ENCODE measurements around the gene FAM98C.

The FAM98C gene

GRCh38 chr19:38445362-38445761 is 42.5 kb downstream of the FAM98C start:
- Mint-ChIP-seq H3K27ac (no peak overlapping the region), H3K4me1 (no peaks in the 10 kb centered on the region), H3K27me3 (peaks cover 1% of the 10 kb centered on the region), H3K36me3 (peaks cover 4% of the 10 kb centered on the region), H3K9me3 (no peaks in the 10 kb centered on the region), H3K4me3 (no peak overlapping the region)

- Mint-ChIP-seq H3K4me1 (no peaks in the 10 kb centered on the region), H3K27me3 (no peaks in the 10 kb centered on the region), H3K4me3 (no peak overlapping the region), H3K9me3 (no peaks in the 10 kb centered on the region), H3K27ac (no peak overlapping the region), H3K36me3 (peaks cover 4% of the 10 kb centered on the region)
Observed at GRCh38 chr19:38448225-38448624, 45.3 kb downstream of the FAM98C start.

DNA sequence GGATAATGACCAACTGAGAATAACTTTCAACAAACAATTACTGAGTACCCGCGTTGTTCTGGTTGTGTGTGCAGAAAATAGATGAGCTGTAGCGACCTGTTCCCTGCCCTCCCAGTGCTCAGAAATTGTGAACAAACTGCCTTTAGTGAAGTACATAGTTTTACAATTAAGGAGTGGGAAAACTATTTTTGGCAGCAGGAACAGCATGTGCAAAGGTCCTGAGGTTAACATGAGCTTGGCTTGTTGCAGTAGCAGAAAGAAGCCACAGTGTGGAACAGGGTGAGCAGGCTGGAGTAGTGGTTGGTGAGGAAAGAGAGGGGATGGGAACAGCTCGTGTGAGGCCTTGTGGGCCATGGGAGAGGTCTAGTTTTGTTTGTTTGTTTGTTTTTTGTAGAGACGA is 46.6 kb downstream of the FAM98C start:
- H3K4me1 Mint-ChIP-seq, result no peaks in the 10 kb centered on the region
- H3K27me3 Mint-ChIP-seq, result no peaks in the 10 kb centered on the region
- peaks cover 4% of the 10 kb centered on the region for H3K36me3 Mint-ChIP-seq
- H3K9me3 Mint-ChIP-seq, result no peaks in the 10 kb centered on the region
- no peak overlapping the region for H3K4me3 Mint-ChIP-seq
- no peak overlapping the region for H3K27ac Mint-ChIP-seq

DNA sequence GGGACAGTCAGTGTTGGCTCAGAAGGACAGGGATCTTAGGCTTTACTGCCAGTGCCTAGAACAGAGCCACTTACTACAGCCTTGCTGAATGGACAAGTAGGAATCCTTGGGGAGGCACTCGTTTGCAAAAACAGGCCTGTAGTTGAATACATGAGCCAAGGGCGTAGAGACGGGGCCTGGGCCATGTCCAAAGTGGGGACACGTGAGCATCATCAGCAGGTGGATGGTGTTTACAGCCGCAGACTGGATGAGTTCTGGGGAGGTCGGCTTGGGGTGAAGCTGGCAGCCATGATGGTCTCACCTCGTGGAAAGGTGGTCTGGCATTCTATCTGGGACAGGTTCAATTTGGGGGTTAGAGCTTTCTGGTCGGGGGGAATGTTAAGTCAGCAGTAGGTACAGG is 48.1 kb downstream of the FAM98C start:
- Mint-ChIP-seq H3K36me3 (no peaks in the 10 kb centered on the region), H3K4me1 (no peaks in the 10 kb centered on the region), H3K4me3 (no peak overlapping the region), H3K27ac (no peak overlapping the region), H3K9me3 (no peaks in the 10 kb centered on the region), H3K27me3 (no peaks in the 10 kb centered on the region)

- no peaks in the 10 kb centered on the region for H3K27me3 Mint-ChIP-seq
- H3K27ac Mint-ChIP-seq, result no peak overlapping the region
- no peaks in the 10 kb centered on the region for H3K9me3 Mint-ChIP-seq
- H3K4me1 Mint-ChIP-seq, result no peaks in the 10 kb centered on the region
- no peak overlapping the region for H3K4me3 Mint-ChIP-seq
- H3K36me3 Mint-ChIP-seq, result no peaks in the 10 kb centered on the region
Observed at GRCh38 chr19:38451629-38452028, 48.7 kb downstream of the FAM98C start.

DNA sequence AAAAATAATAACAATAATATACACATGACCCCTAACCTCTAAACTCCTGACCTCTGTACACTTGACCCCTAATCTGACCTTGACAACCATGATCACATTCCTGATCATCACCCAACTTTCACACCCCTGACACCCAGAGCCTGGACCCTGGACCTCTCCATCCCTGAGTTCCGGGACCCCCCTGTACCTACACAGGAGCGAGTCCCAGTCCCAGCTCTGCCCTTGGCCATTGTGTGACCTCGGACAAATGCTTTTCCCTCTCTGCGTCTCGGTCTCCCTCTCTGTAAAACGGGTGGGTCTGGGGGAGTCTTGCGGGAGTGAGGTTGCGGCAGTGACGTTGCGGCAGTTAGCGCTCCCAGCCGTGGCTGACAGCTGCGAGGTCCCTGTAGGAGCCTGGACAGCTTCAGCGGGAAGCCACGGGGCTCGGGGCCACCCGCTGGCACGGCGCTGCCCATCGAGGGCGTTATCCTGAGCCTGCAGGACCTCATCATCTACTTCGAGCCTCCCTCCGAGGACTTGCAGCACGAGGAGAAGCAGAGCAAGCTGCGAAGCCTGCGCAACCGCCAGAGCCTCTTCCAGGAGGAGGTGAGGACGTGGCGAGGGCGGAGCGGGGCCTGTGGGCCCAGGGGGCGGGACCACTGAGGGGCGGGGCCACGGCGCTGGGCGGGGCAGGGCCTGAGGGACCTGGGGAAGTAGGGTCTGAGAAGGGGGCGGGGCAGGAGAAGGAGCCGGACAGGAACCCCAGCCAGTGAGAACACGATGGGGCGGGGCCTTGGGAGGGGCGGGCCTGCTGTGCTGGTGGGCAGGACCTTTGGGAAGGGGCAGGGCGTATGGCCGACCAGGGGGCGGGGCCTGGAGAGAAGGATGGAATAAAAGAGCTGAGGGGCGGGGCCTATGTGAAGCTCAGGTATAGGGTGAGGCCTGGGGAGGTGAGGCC is 49.8 kb downstream of the FAM98C start:
- H3K9me3 Mint-ChIP-seq, result no peaks in the 10 kb centered on the region
- H3K4me3 Mint-ChIP-seq, result no peak overlapping the region
- H3K4me1 Mint-ChIP-seq, result no peaks in the 10 kb centered on the region
- no peaks in the 10 kb centered on the region for H3K27me3 Mint-ChIP-seq
- H3K27ac Mint-ChIP-seq, result no peak overlapping the region
- no peaks in the 10 kb centered on the region for H3K36me3 Mint-ChIP-seq

GRCh38 chr19:38453596-38453995 is 50.7 kb downstream of the FAM98C start:
- no peaks in the 10 kb centered on the region for H3K36me3 Mint-ChIP-seq

GRCh38 chr19:38455031-38455430 is 52.1 kb downstream of the FAM98C start:
- no peak overlapping the region for H3K4me3 Mint-ChIP-seq

More at GRCh38 chr19:38453596-38453995, 50.7 kb downstream of the FAM98C start:
- no peaks in the 10 kb centered on the region for H3K27me3 Mint-ChIP-seq
- H3K27ac Mint-ChIP-seq, result no peak overlapping the region
- H3K4me1 Mint-ChIP-seq, result no peaks in the 10 kb centered on the region
- no peak overlapping the region for H3K4me3 Mint-ChIP-seq
- H3K9me3 Mint-ChIP-seq, result no peaks in the 10 kb centered on the region

GRCh38 chr19:38457202-38457601 is 54.3 kb downstream of the FAM98C start:
- H3K27me3 Mint-ChIP-seq, result peaks cover 4% of the 10 kb centered on the region
- no peak overlapping the region for H3K4me3 Mint-ChIP-seq
- H3K27ac Mint-ChIP-seq, result no peak overlapping the region
- no peaks in the 10 kb centered on the region for H3K4me1 Mint-ChIP-seq
- H3K9me3 Mint-ChIP-seq, result no peaks in the 10 kb centered on the region
- H3K36me3 Mint-ChIP-seq, result no peaks in the 10 kb centered on the region

More at GRCh38 chr19:38455031-38455430, 52.1 kb downstream of the FAM98C start:
- Mint-ChIP-seq H3K9me3 (no peaks in the 10 kb centered on the region), H3K36me3 (no peaks in the 10 kb centered on the region), H3K27me3 (peaks cover 2% of the 10 kb centered on the region), H3K4me1 (no peaks in the 10 kb centered on the region), H3K27ac (no peak overlapping the region)

DNA sequence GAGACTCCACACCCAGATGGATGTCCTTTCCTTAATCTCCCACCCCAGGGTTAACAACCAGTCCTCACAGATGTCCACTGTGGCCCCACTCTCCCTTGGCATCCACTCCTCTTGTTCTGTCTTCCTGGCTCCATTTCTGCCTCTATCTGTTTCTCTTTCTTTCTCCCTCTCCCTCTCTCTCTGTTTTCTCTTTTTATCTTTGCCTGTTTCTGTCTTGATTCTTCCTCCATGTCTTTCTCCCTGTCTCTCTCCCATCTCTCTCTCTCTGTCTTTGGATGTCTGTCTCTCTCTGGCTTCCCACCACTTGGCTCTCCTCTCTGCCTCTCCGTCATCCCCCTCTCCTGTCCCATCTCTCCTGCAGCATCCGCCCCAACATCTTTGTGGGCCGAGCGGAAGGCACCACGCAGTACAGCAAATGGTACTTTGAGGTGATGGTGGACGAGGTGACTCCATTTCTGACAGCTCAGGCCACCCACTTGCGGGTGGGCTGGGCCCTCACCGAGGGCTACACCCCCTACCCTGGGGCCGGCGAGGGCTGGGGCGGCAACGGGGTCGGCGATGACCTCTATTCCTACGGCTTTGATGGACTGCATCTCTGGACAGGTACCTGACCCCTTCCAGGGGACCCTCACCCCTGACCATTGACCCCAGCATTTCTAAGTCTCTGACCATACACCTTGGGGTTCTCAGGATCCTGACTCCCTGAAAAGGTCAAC is 55.0 kb downstream of the FAM98C start:
- Mint-ChIP-seq H3K9me3 (no peaks in the 10 kb centered on the region), H3K27ac (no peak overlapping the region), H3K27me3 (peaks cover 7% of the 10 kb centered on the region), H3K4me1 (no peaks in the 10 kb centered on the region), H3K36me3 (no peaks in the 10 kb centered on the region), H3K4me3 (no peak overlapping the region)
